H9 (cell line): Measurements from ENCODE around the gene MROH7. TPM values are rescaled to one million over a fixed set of nuclear protein-coding genes. Genes with fewer than 3 reads are reported as not detected.

ENCODE experiments used
- DNase-seq: peaks from one replicate; pipeline ENCODE4 v3.0.0-alpha.2; 2017
- H2AFZ ChIP-seq: one replicate; pipeline ENCODE4 v1.6.1; 2013; ENCODE audit warnings: mild to moderate bottlenecking, low read length, control low read depth, moderate library complexity
- H2AK5ac ChIP-seq: 2 replicates; pipeline ENCODE4 v1.6.1; 2013; ENCODE audit warnings: low read length, control low read depth, mixed read lengths; ENCODE audit not compliant: insufficient read length
- H2BK120ac ChIP-seq: one replicate; pipeline ENCODE4 v1.6.1; 2013; ENCODE audit warnings: low read depth, mild to moderate bottlenecking, low read length, control low read depth, inconsistent platforms; ENCODE audit not compliant: poor library complexity, severe bottlenecking
- H2BK12ac ChIP-seq: 2 replicates; pipeline ENCODE4 v1.6.1; 2013; ENCODE audit warnings: low read length, control low read depth, mixed read lengths, low read depth; ENCODE audit not compliant: insufficient read length
- H2BK15ac ChIP-seq: 2 replicates; pipeline ENCODE4 v1.6.1; 2013; ENCODE audit warnings: low read depth, low read length, control low read depth
- H2BK20ac ChIP-seq: one replicate; pipeline ENCODE4 v1.6.1; 2013; ENCODE audit warnings: low read depth, mild to moderate bottlenecking, low read length, control low read depth, inconsistent platforms; ENCODE audit not compliant: poor library complexity, severe bottlenecking
- H2BK5ac ChIP-seq: 2 replicates; pipeline ENCODE4 v1.6.1; 2013; ENCODE audit warnings: low read length, control low read depth, mixed read lengths; ENCODE audit not compliant: insufficient read length
- H3K14ac ChIP-seq: 2 replicates; pipeline ENCODE4 v1.6.1; 2013; ENCODE audit warnings: low read length, control low read depth; ENCODE audit not compliant: insufficient read depth
- H3K18ac ChIP-seq: 2 replicates; pipeline ENCODE4 v1.6.1; 2013; ENCODE audit warnings: low read depth, mild to moderate bottlenecking, mixed read lengths, low read length, control low read depth; ENCODE audit not compliant: insufficient read length
- H3K23ac ChIP-seq: 2 replicates; pipeline ENCODE4 v1.6.1; 2013; ENCODE audit warnings: low read length, control low read depth, mixed read lengths, low read depth; ENCODE audit not compliant: insufficient read length
- H3K23me2 ChIP-seq: 2 replicates; pipeline ENCODE4 v1.6.1; 2013; ENCODE audit warnings: low read depth, mild to moderate bottlenecking, mixed read lengths, low read length, control low read depth; ENCODE audit not compliant: insufficient read length, poor library complexity, severe bottlenecking
- H3K27ac ChIP-seq: 2 replicates; pipeline ENCODE4 v1.5.1; 2013; ENCODE audit warnings: low read length, control low read depth, mixed read lengths, low read depth; ENCODE audit not compliant: insufficient read length
- H3K27me3 ChIP-seq: 2 replicates; pipeline ENCODE4 v1.6.1; 2013; ENCODE audit warnings: low read length, control low read depth, inconsistent platforms; ENCODE audit not compliant: insufficient read depth
- H3K4ac ChIP-seq: 2 replicates; pipeline ENCODE4 v1.6.1; 2013; ENCODE audit warnings: low read depth, mild to moderate bottlenecking, control low read depth, inconsistent platforms, low read length, moderate library complexity
- H3K4me1 ChIP-seq: 2 replicates; pipeline ENCODE4 v1.6.1; 2013; ENCODE audit warnings: low read length, control low read depth, inconsistent platforms; ENCODE audit not compliant: insufficient read depth
- H3K4me2 ChIP-seq: 2 replicates; pipeline ENCODE4 v1.6.1; 2013; ENCODE audit warnings: low read length, control low read depth, mixed read lengths; ENCODE audit not compliant: insufficient read length, insufficient read depth
- H3K56ac ChIP-seq: 2 replicates; pipeline ENCODE4 v1.6.1; 2013; ENCODE audit warnings: low read depth, mild to moderate bottlenecking, mixed read lengths, low read length, control low read depth; ENCODE audit not compliant: insufficient read length
- H3K79me1 ChIP-seq: 2 replicates; pipeline ENCODE4 v1.6.1; 2013; ENCODE audit warnings: low read depth, mild to moderate bottlenecking, moderate library complexity, low read length, control low read depth, inconsistent platforms; ENCODE audit not compliant: insufficient read depth, poor library complexity, severe bottlenecking
- H3K79me2 ChIP-seq: 2 replicates; pipeline ENCODE4 v1.6.1; 2013; ENCODE audit warnings: low read length, control low read depth, inconsistent platforms; ENCODE audit not compliant: insufficient read depth
- H3K9ac ChIP-seq: 2 replicates; pipeline ENCODE4 v1.6.1; 2013; ENCODE audit warnings: low read length, control low read depth, mixed read lengths; ENCODE audit not compliant: insufficient read length; ENCODE audit errors: extremely low read depth
- H3K9me3 ChIP-seq: one replicate; pipeline ENCODE4 v1.6.1; 2013; ENCODE audit warnings: low read depth, low read length, inconsistent platforms; ENCODE audit not compliant: control insufficient read depth
- H3T11ph ChIP-seq: one replicate; pipeline ENCODE4 v1.6.1; 2013; ENCODE audit warnings: mild to moderate bottlenecking, low read length, control low read depth, inconsistent platforms
- H4K20me1 ChIP-seq: one replicate; pipeline ENCODE4 v1.6.1; 2013; ENCODE audit not compliant: control insufficient read depth, insufficient read length, insufficient read depth
- H4K5ac ChIP-seq: 2 replicates; pipeline ENCODE4 v1.6.1; 2013; ENCODE audit warnings: low read depth, mild to moderate bottlenecking, mixed read lengths, low read length, control low read depth; ENCODE audit not compliant: insufficient read length
- H4K8ac ChIP-seq: replicated peaks from 2 replicates; pipeline ENCODE4 v1.6.1; 2013; ENCODE audit warnings: low read length, control low read depth, mixed read lengths, low read depth; ENCODE audit not compliant: insufficient read length
- H4K91ac ChIP-seq: 2 replicates; pipeline ENCODE4 v1.6.1; 2013; ENCODE audit warnings: low read depth, mild to moderate bottlenecking, moderate library complexity, mixed read lengths, low read length, control low read depth; ENCODE audit not compliant: insufficient read length
- H3K27ac Mint-ChIP-seq, 3 experiments: 2 replicates in 2 of 3; 3 replicates in 1 of 3; pipeline ENCODE4 v1.8.0; 2020 to 2021; ENCODE audit warnings: mixed read lengths in 3 of 3, mild to moderate bottlenecking in 1 of 3, moderate library complexity in 1 of 3
- H3K27me3 Mint-ChIP-seq: 2 replicates; pipeline ENCODE4 v1.8.0; 2021; ENCODE audit warnings: low read depth, mild to moderate bottlenecking, moderate library complexity, mixed read lengths
- H3K36me3 Mint-ChIP-seq, 3 experiments: 2 replicates in 2 of 3; 3 replicates in 1 of 3; pipeline ENCODE4 v1.8.0; 2020 to 2021; ENCODE audit warnings: low read depth in 3 of 3, mixed read lengths in 3 of 3; ENCODE audit not compliant: insufficient read depth in 1 of 3
- H3K4me1 Mint-ChIP-seq, 2 experiments: 2 replicates each; pipeline ENCODE4 v1.8.0; 2020; ENCODE audit warnings: mixed read lengths in 2 of 2
- H3K4me3 Mint-ChIP-seq, 2 experiments: 2 replicates in 1 of 2; 3 replicates in 1 of 2; pipeline ENCODE4 v1.8.0; 2020 to 2021; ENCODE audit warnings: mild to moderate bottlenecking in 2 of 2, mixed read lengths in 2 of 2, moderate library complexity in 1 of 2
- H3K9me3 Mint-ChIP-seq, 2 experiments: 2 replicates in 1 of 2; 3 replicates in 1 of 2; pipeline ENCODE4 v1.8.0; 2020; ENCODE audit warnings: mild to moderate bottlenecking in 2 of 2, mixed read lengths in 2 of 2, moderate library complexity in 1 of 2
- WGBS: extraction: QIAGEN DNeasy Blood & Tissue Kit; methylation state at CpG from one replicate; pipeline ENCODE4 v1.1.7; 2013; ENCODE audit warnings: missing lambda C conversion rate, low lambda C conversion rate, mixed read lengths; ENCODE audit not compliant: insufficient read length; ENCODE audit errors: extremely low coverage; 5-methylcytosine and 5-hydroxymethylcytosine counted together
- total RNA-seq: library from RNA; stranded (reverse); gene quantifications from 2 replicates; pipeline ENCODE4 v1.2.1, GENCODE V29; 2021
- TF ChIP-seq, protein P1 (sequence below): fragments of 200-600 bp; sonication (generic); conservative IDR thresholded peaks from 3 replicates; pipeline ENCODE4 v1.8.0; 2021; ENCODE audit warnings: antibody characterized with exemption, mild to moderate bottlenecking

The MROH7 gene
- total RNA-seq, 1 experiment from 2014 or later, result 0.09 TPM

DNA sequence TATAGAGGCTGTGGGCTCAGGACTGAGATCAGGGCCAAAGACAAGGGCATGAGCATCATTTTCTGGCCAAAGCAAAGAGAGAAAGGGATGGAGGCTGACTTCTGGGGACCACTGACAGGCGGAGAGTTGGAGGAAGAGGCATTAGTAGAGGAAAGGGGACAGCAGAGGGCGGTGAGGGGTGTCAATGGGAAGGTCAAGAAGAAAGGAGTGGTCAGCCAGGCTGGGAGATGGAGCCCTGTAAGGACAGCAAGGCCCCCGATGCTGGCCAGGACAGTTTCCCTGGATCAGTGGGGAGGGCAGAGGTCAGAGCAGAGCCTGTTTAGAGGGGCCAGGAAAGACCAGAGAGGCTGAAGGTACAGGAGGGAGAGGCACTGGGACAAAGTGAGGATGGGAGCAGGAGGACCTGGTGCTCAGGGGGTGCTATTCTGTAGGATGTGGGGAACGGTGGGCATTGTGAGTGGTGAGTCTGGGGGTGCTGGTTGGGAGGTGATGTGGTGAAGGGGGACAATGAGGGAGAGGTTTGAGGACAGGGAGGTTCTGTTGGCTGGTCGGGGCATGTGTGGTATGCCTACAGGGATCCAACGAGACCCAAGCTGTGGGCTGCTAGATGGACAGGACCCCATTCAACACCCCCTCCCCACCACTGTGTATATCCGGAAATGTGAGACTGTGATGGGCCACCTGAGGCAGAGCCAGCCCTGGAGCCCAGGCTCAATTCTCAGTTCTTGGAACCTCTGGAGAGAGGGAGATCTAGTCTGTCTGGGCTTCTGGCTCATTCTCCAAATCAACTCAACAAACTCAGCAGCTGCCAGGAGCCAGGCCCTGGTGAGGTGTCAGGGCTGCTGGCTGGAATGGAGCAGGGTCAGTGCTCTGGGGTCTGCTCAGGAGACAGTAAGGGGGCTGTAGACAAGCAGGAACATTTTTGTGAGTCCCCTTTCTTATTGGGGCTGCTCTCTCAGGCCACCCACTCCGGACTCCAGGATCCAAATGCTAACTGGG is 16.8 kb upstream of the MROH7 start:
- Histone ChIP-seq H3K23me2 (no peaks in the 10 kb centered on the region), H3K27ac (no peak overlapping the region), H3T11ph (no peak overlapping the region), H2BK5ac (no peak overlapping the region), H2AFZ (no peak overlapping the region), H3K27me3 (no peaks in the 10 kb centered on the region), H3K56ac (no peak overlapping the region), H4K8ac (no peak overlapping the region), H3K4ac (no peak overlapping the region), H3K14ac (no peak overlapping the region), H3K4me2 (no peak overlapping the region), H3K4me1 (no peaks in the 10 kb centered on the region), H2BK15ac (no peak overlapping the region), H4K20me1 (no peaks in the 10 kb centered on the region), H2BK120ac (no peak overlapping the region), H2AK5ac (no peak overlapping the region), H3K79me2 (no peaks in the 10 kb centered on the region), H3K9me3 (no peaks in the 10 kb centered on the region), H2BK20ac (no peak overlapping the region), H2BK12ac (no peak overlapping the region), H4K91ac (no peak overlapping the region), H3K23ac (no peak overlapping the region), H3K9ac (no peak overlapping the region), H3K18ac (no peak overlapping the region), H3K79me1 (no peaks in the 10 kb centered on the region), H4K5ac (no peak overlapping the region)
- H3K27me3 Mint-ChIP-seq, result peaks cover 6% of the 10 kb centered on the region
- DNase-seq, result no peak
- no CpG with 5 or more reads among the region's 8 CpGs for WGBS
- TF ChIP-seq, protein P1, sequence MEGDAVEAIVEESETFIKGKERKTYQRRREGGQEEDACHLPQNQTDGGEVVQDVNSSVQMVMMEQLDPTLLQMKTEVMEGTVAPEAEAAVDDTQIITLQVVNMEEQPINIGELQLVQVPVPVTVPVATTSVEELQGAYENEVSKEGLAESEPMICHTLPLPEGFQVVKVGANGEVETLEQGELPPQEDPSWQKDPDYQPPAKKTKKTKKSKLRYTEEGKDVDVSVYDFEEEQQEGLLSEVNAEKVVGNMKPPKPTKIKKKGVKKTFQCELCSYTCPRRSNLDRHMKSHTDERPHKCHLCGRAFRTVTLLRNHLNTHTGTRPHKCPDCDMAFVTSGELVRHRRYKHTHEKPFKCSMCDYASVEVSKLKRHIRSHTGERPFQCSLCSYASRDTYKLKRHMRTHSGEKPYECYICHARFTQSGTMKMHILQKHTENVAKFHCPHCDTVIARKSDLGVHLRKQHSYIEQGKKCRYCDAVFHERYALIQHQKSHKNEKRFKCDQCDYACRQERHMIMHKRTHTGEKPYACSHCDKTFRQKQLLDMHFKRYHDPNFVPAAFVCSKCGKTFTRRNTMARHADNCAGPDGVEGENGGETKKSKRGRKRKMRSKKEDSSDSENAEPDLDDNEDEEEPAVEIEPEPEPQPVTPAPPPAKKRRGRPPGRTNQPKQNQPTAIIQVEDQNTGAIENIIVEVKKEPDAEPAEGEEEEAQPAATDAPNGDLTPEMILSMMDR, result no peak
- peak overlapping the region in 1 of 3 experiments; percentile 48; a peak in 1 of 7 replicates for H3K27ac Mint-ChIP-seq
- H3K4me3 Mint-ChIP-seq, result no peak overlapping the region
- no peaks in the 10 kb centered on the region for H3K36me3 Mint-ChIP-seq
- peaks cover under 1 to 12% of the 10 kb centered on the region in 2 experiments; a peak in 3 of 4 replicates for H3K4me1 Mint-ChIP-seq
- H3K9me3 Mint-ChIP-seq, result no peaks in the 10 kb centered on the region
